H9 (cell line): ENCODE data around the gene SLC51B. TPM values are rescaled to one million over a fixed set of nuclear protein-coding genes. Genes with fewer than 3 reads are reported as not detected.

Experiments used
- DNase-seq: peaks from one replicate; pipeline ENCODE4 v3.0.0-alpha.2; 2017
- H2AFZ ChIP-seq: one replicate; pipeline ENCODE4 v1.6.1; 2013; ENCODE audit warnings: mild to moderate bottlenecking, low read length, control low read depth, moderate library complexity
- H2AK5ac ChIP-seq: 2 replicates; pipeline ENCODE4 v1.6.1; 2013; ENCODE audit warnings: low read length, control low read depth, mixed read lengths; ENCODE audit not compliant: insufficient read length
- H2BK120ac ChIP-seq: one replicate; pipeline ENCODE4 v1.6.1; 2013; ENCODE audit warnings: low read depth, mild to moderate bottlenecking, low read length, control low read depth, inconsistent platforms; ENCODE audit not compliant: poor library complexity, severe bottlenecking
- H2BK12ac ChIP-seq: 2 replicates; pipeline ENCODE4 v1.6.1; 2013; ENCODE audit warnings: low read length, control low read depth, mixed read lengths, low read depth; ENCODE audit not compliant: insufficient read length
- H2BK15ac ChIP-seq: 2 replicates; pipeline ENCODE4 v1.6.1; 2013; ENCODE audit warnings: low read depth, low read length, control low read depth
- H2BK20ac ChIP-seq: one replicate; pipeline ENCODE4 v1.6.1; 2013; ENCODE audit warnings: low read depth, mild to moderate bottlenecking, low read length, control low read depth, inconsistent platforms; ENCODE audit not compliant: poor library complexity, severe bottlenecking
- H2BK5ac ChIP-seq: 2 replicates; pipeline ENCODE4 v1.6.1; 2013; ENCODE audit warnings: low read length, control low read depth, mixed read lengths; ENCODE audit not compliant: insufficient read length
- H3K14ac ChIP-seq: 2 replicates; pipeline ENCODE4 v1.6.1; 2013; ENCODE audit warnings: low read length, control low read depth; ENCODE audit not compliant: insufficient read depth
- H3K18ac ChIP-seq: 2 replicates; pipeline ENCODE4 v1.6.1; 2013; ENCODE audit warnings: low read depth, mild to moderate bottlenecking, mixed read lengths, low read length, control low read depth; ENCODE audit not compliant: insufficient read length
- H3K23ac ChIP-seq: 2 replicates; pipeline ENCODE4 v1.6.1; 2013; ENCODE audit warnings: low read length, control low read depth, mixed read lengths, low read depth; ENCODE audit not compliant: insufficient read length
- H3K23me2 ChIP-seq: 2 replicates; pipeline ENCODE4 v1.6.1; 2013; ENCODE audit warnings: low read depth, mild to moderate bottlenecking, mixed read lengths, low read length, control low read depth; ENCODE audit not compliant: insufficient read length, poor library complexity, severe bottlenecking
- H3K27ac ChIP-seq: 2 replicates; pipeline ENCODE4 v1.5.1; 2013; ENCODE audit warnings: low read length, control low read depth, mixed read lengths, low read depth; ENCODE audit not compliant: insufficient read length
- H3K27me3 ChIP-seq: 2 replicates; pipeline ENCODE4 v1.6.1; 2013; ENCODE audit warnings: low read length, control low read depth, inconsistent platforms; ENCODE audit not compliant: insufficient read depth
- H3K4ac ChIP-seq: 2 replicates; pipeline ENCODE4 v1.6.1; 2013; ENCODE audit warnings: low read depth, mild to moderate bottlenecking, control low read depth, inconsistent platforms, low read length, moderate library complexity
- H3K4me1 ChIP-seq: 2 replicates; pipeline ENCODE4 v1.6.1; 2013; ENCODE audit warnings: low read length, control low read depth, inconsistent platforms; ENCODE audit not compliant: insufficient read depth
- H3K4me2 ChIP-seq: 2 replicates; pipeline ENCODE4 v1.6.1; 2013; ENCODE audit warnings: low read length, control low read depth, mixed read lengths; ENCODE audit not compliant: insufficient read length, insufficient read depth
- H3K56ac ChIP-seq: 2 replicates; pipeline ENCODE4 v1.6.1; 2013; ENCODE audit warnings: low read depth, mild to moderate bottlenecking, mixed read lengths, low read length, control low read depth; ENCODE audit not compliant: insufficient read length
- H3K79me1 ChIP-seq: 2 replicates; pipeline ENCODE4 v1.6.1; 2013; ENCODE audit warnings: low read depth, mild to moderate bottlenecking, moderate library complexity, low read length, control low read depth, inconsistent platforms; ENCODE audit not compliant: insufficient read depth, poor library complexity, severe bottlenecking
- H3K79me2 ChIP-seq: 2 replicates; pipeline ENCODE4 v1.6.1; 2013; ENCODE audit warnings: low read length, control low read depth, inconsistent platforms; ENCODE audit not compliant: insufficient read depth
- H3K9ac ChIP-seq: 2 replicates; pipeline ENCODE4 v1.6.1; 2013; ENCODE audit warnings: low read length, control low read depth, mixed read lengths; ENCODE audit not compliant: insufficient read length; ENCODE audit errors: extremely low read depth
- H3K9me3 ChIP-seq: one replicate; pipeline ENCODE4 v1.6.1; 2013; ENCODE audit warnings: low read depth, low read length, inconsistent platforms; ENCODE audit not compliant: control insufficient read depth
- H3T11ph ChIP-seq: one replicate; pipeline ENCODE4 v1.6.1; 2013; ENCODE audit warnings: mild to moderate bottlenecking, low read length, control low read depth, inconsistent platforms
- H4K20me1 ChIP-seq: one replicate; pipeline ENCODE4 v1.6.1; 2013; ENCODE audit not compliant: control insufficient read depth, insufficient read length, insufficient read depth
- H4K5ac ChIP-seq: 2 replicates; pipeline ENCODE4 v1.6.1; 2013; ENCODE audit warnings: low read depth, mild to moderate bottlenecking, mixed read lengths, low read length, control low read depth; ENCODE audit not compliant: insufficient read length
- H4K8ac ChIP-seq: replicated peaks from 2 replicates; pipeline ENCODE4 v1.6.1; 2013; ENCODE audit warnings: low read length, control low read depth, mixed read lengths, low read depth; ENCODE audit not compliant: insufficient read length
- H4K91ac ChIP-seq: 2 replicates; pipeline ENCODE4 v1.6.1; 2013; ENCODE audit warnings: low read depth, mild to moderate bottlenecking, moderate library complexity, mixed read lengths, low read length, control low read depth; ENCODE audit not compliant: insufficient read length
- H3K27ac Mint-ChIP-seq, 3 experiments: 2 replicates in 2 of 3; 3 replicates in 1 of 3; pipeline ENCODE4 v1.8.0; 2020 to 2021; ENCODE audit warnings: mixed read lengths in 3 of 3, mild to moderate bottlenecking in 1 of 3, moderate library complexity in 1 of 3
- H3K27me3 Mint-ChIP-seq: 2 replicates; pipeline ENCODE4 v1.8.0; 2021; ENCODE audit warnings: low read depth, mild to moderate bottlenecking, moderate library complexity, mixed read lengths
- H3K36me3 Mint-ChIP-seq, 3 experiments: 2 replicates in 2 of 3; 3 replicates in 1 of 3; pipeline ENCODE4 v1.8.0; 2020 to 2021; ENCODE audit warnings: low read depth in 3 of 3, mixed read lengths in 3 of 3; ENCODE audit not compliant: insufficient read depth in 1 of 3
- H3K4me1 Mint-ChIP-seq, 2 experiments: 2 replicates each; pipeline ENCODE4 v1.8.0; 2020; ENCODE audit warnings: mixed read lengths in 2 of 2
- H3K4me3 Mint-ChIP-seq, 2 experiments: 2 replicates in 1 of 2; 3 replicates in 1 of 2; pipeline ENCODE4 v1.8.0; 2020 to 2021; ENCODE audit warnings: mild to moderate bottlenecking in 2 of 2, mixed read lengths in 2 of 2, moderate library complexity in 1 of 2
- H3K9me3 Mint-ChIP-seq, 2 experiments: 2 replicates in 1 of 2; 3 replicates in 1 of 2; pipeline ENCODE4 v1.8.0; 2020; ENCODE audit warnings: mild to moderate bottlenecking in 2 of 2, mixed read lengths in 2 of 2, moderate library complexity in 1 of 2
- WGBS: extraction: QIAGEN DNeasy Blood & Tissue Kit; methylation state at CpG from one replicate; pipeline ENCODE4 v1.1.7; 2013; ENCODE audit warnings: missing lambda C conversion rate, low lambda C conversion rate, mixed read lengths; ENCODE audit not compliant: insufficient read length; ENCODE audit errors: extremely low coverage; 5-methylcytosine and 5-hydroxymethylcytosine counted together
- total RNA-seq: library from RNA; stranded (reverse); gene quantifications from 2 replicates; pipeline ENCODE4 v1.2.1, GENCODE V29; 2021
- TF ChIP-seq, protein P1 (sequence below): fragments of 200-600 bp; sonication (generic); conservative IDR thresholded peaks from 3 replicates; pipeline ENCODE4 v1.8.0; 2021; ENCODE audit warnings: antibody characterized with exemption, mild to moderate bottlenecking

The SLC51B gene
- total RNA-seq, 1 experiment from 2014 or later, result not detected

DNA sequence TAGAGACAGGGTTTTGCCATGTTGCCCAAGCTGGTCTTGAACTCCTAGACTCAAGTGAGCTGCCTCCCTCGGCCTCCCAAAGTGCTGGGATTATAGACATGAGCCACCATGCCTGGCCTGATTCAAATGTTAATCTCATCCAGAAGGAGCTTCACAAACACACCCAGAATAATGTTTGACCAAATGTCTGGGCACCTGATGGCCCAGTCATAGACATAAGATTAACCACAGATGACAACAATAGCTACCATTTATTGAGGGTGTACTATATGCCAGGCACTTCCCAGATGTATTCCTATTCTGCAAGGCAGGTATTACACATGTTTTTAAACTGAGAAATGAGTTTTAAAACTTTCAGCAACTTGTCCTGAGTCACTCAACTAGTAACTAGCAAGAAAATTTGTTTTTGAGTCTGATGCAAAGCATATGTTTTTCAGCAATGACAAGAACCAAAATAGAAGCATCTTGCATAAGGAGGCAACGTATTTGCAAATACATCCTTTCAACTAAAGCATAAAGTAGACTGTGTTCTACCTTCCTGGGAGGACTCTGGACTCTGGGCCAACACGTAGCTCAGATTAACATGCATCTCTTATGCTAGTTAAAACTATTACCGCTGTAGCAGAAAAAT, 47.3 kb upstream of the SLC51B start:
- H4K91ac ChIP-seq, result no peak overlapping the region
- no peaks in the 10 kb centered on the region for H3K9me3 ChIP-seq
- no peak overlapping the region for H3K18ac ChIP-seq
- no peak for DNase-seq
- no peak overlapping the region for H2BK20ac ChIP-seq
- H3K14ac ChIP-seq, result no peak overlapping the region
- H3K27ac Mint-ChIP-seq, result no peak overlapping the region; a peak in 1 of 7 replicates
- no peaks in the 10 kb centered on the region for H3K79me1 ChIP-seq
- no peak overlapping the region for H2AFZ ChIP-seq
- H2BK12ac ChIP-seq, result no peak overlapping the region
- H3K27ac ChIP-seq, result no peak overlapping the region
- H3K4ac ChIP-seq, result no peak overlapping the region
- H3K56ac ChIP-seq, result no peak overlapping the region
- H3K4me1 ChIP-seq, result no peaks in the 10 kb centered on the region
- no peak overlapping the region for H3K23ac ChIP-seq
- H3K9ac ChIP-seq, result no peak overlapping the region
- H3K36me3 Mint-ChIP-seq, result peaks cover 2 to 6% (median 5%) of the 10 kb centered on the region in 3 experiments; a peak in 6 of 7 replicates
- H3T11ph ChIP-seq, result no peak overlapping the region
- H3K79me2 ChIP-seq, result no peaks in the 10 kb centered on the region
- no peaks in the 10 kb centered on the region for H3K23me2 ChIP-seq
- H2BK120ac ChIP-seq, result no peak overlapping the region
- no peak overlapping the region for H2BK15ac ChIP-seq
- H3K27me3 Mint-ChIP-seq, result no peaks in the 10 kb centered on the region; the same call in 1 of the 2 replicates
- no peaks in the 10 kb centered on the region for H4K20me1 ChIP-seq
- H4K5ac ChIP-seq, result no peak overlapping the region
- no peak overlapping the region for H3K4me3 Mint-ChIP-seq
- no peak overlapping the region for H4K8ac ChIP-seq
- no peak overlapping the region for H2BK5ac ChIP-seq
- no peak overlapping the region for H2AK5ac ChIP-seq
- H3K4me2 ChIP-seq, result no peak overlapping the region
- H3K4me1 Mint-ChIP-seq, result peaks cover 0 to 7% of the 10 kb centered on the region in 2 experiments; a peak in 2 of 4 replicates
- no peaks in the 10 kb centered on the region for H3K27me3 ChIP-seq
- TF ChIP-seq, protein P1, sequence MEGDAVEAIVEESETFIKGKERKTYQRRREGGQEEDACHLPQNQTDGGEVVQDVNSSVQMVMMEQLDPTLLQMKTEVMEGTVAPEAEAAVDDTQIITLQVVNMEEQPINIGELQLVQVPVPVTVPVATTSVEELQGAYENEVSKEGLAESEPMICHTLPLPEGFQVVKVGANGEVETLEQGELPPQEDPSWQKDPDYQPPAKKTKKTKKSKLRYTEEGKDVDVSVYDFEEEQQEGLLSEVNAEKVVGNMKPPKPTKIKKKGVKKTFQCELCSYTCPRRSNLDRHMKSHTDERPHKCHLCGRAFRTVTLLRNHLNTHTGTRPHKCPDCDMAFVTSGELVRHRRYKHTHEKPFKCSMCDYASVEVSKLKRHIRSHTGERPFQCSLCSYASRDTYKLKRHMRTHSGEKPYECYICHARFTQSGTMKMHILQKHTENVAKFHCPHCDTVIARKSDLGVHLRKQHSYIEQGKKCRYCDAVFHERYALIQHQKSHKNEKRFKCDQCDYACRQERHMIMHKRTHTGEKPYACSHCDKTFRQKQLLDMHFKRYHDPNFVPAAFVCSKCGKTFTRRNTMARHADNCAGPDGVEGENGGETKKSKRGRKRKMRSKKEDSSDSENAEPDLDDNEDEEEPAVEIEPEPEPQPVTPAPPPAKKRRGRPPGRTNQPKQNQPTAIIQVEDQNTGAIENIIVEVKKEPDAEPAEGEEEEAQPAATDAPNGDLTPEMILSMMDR, result no peak
- no peaks in the 10 kb centered on the region for H3K9me3 Mint-ChIP-seq
- WGBS, result no CpG with 5 or more reads among the region's 4 CpGs
